Aorta (tissue), 5 donors: ENCODE measurements around the gene MAP3K14. TPM values are rescaled to one million over a fixed set of nuclear protein-coding genes. Genes with fewer than 3 reads are reported as not detected.

Experiments
- ATAC-seq: fragments of 200-7000 bp; cut with Tn5 transposase; one replicate; pipeline ENCODE4 v1.9.1; 2022; ENCODE audit warnings: moderate library complexity; ENCODE audit not compliant: low FRiP score
- DNase-seq, 2 donors: peaks; one replicate each; pipeline ENCODE4 v3.0.0-alpha.2; 2020
- H3K27ac ChIP-seq, 2 donors: one replicate each; pipeline ENCODE4 v1.5.1; 2013; ENCODE audit warnings: low read length in 2 of 2, mild to moderate bottlenecking in 2 of 2, moderate library complexity in 2 of 2, control low read depth in 1 of 2, inconsistent platforms in 1 of 2, low read depth in 1 of 2
- H3K27me3 ChIP-seq, 2 donors: one replicate each; pipeline ENCODE4 v1.6.1; 2013; ENCODE audit warnings: control low read depth in 1 of 2, low read length in 1 of 2, mild to moderate bottlenecking in 1 of 2, moderate library complexity in 1 of 2; ENCODE audit not compliant: insufficient read depth in 2 of 2, control insufficient read depth in 1 of 2
- H3K36me3 ChIP-seq, 2 donors: one replicate each; pipeline ENCODE4 v1.6.1; 2013; ENCODE audit warnings: control low read depth in 1 of 2, low read length in 1 of 2, mild to moderate bottlenecking in 1 of 2; ENCODE audit not compliant: insufficient read depth in 2 of 2, control insufficient read depth in 1 of 2
- H3K4me1 ChIP-seq, 2 donors: one replicate each; pipeline ENCODE4 v1.6.1; 2013; ENCODE audit warnings: low read length in 2 of 2, control low read depth in 1 of 2, mild to moderate bottlenecking in 1 of 2, moderate library complexity in 1 of 2; ENCODE audit not compliant: insufficient read depth in 2 of 2, control insufficient read depth in 1 of 2
- H3K4me3 ChIP-seq, 2 donors: one replicate each; pipeline ENCODE4 v1.5.1; 2013; ENCODE audit warnings: low read length in 2 of 2, control low read depth in 1 of 2, mild to moderate bottlenecking in 1 of 2
- H3K9me3 ChIP-seq: one replicate; pipeline ENCODE4 v1.6.1; 2013; ENCODE audit warnings: mild to moderate bottlenecking, low read length; ENCODE audit not compliant: control insufficient read depth
- WGBS, 2 donors: extraction: QIAGEN DNeasy Blood & Tissue Kit; methylation state at CpG; one replicate each; pipeline ENCODE4 v1.1.7; 2013; 5-methylcytosine and 5-hydroxymethylcytosine counted together
- intact Hi-C, 2 donors: fragments of 100-400 bp; cut with DNase I; formaldehyde crosslinking; loops; one replicate each; pipeline versions ENCODE4 v1.14.2 to v1.15.0; 2022
- polyA plus RNA-seq, 2 donors: library from polyadenylated mRNA; stranded (reverse); fragments of 200-250 nt; gene quantifications; one replicate each; pipeline ENCODE4 v1.2.3, GENCODE V29; 2013
- total RNA-seq, 2 donors: library from RNA; stranded (reverse); fragmentation: NEBNext Ultra II Directional; extraction: Animal tissue kit (Norgen Biotek cat#: 25700); gene quantifications; one replicate each; pipeline ENCODE4 v1.2.1, GENCODE V29; 2021
- donor health status: healthy with polysubstance abuse.
- donor health status: Bipolar disorder and iron deficiency.
- donor health status: DM: no; HTN: no; CAD: no.
- donor health status: DM: no; HTN: no; CAD: no.
- donor health status: DM: yes; HTN: yes; CAD: no.

MAP3K14 gene
- total and polyA plus RNA-seq, 4 donors = 5.9 to 19.7 (median 8.3) TPM

DNA sequence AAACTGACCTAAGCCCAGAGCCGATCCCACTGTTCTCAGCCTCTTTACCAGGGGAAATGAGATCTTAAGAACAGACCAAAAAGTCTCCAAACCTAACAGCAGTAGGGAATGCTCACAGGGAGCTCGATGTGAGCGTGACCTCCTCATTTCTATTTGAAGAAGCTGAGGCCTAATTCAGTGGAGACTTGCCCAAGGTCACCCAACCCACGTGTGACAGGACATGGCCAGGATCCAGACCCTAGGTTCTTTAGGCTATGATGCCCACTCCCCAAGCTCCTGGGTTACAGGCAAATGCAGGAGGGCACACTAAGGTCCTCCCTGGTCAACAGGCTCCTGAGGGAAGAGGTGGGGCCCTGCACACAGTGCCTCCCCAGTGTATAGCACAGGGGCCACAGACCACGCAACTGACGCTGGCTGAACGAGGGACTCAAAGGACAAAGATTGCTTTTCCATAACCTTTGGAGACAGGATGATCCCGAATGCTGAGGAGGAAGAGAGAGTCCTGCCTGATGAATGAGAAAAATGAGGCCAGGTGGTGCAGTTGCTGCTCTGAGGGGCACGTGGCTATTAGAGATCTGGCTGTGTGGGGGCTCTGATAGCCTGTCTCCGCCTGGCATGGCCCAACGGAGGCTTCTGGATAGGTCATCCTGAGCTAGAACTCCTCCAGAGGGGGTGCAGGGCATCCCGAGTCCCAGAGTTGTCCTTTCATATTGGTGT, 24.0 kb downstream of the MAP3K14 start:
- no peak for ATAC-seq

DNA sequence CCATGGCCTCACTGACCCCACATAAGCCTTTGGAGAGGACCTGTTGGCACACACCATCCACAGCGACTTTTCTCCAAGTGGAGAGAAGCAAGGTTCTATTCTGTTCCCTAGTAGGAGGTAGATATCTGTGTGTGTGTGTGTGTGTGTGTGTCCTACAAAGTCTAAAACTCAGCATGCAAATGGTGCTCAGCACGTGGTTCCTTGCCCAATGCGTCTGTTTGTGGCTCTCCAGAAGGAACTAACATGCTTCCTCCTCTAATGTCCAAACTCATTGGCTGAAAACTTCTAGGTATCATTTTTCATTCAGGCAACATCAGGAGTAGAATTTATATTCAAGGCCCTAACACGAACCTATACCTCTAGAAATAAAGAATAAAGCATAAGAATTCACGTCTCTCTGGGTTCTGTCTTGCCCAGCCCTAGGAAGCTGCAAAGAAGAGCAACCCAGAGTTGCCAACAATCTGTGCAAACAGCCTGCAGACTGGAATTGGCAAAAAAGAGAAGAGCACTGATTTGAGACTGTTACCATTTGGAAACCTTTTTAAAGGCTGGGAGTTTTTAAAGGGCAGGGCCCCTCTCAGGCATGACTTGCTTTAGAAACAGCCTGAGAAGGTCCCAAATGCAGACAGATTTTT, 25.5 kb downstream of the MAP3K14 start:
- intact Hi-C loops = loop anchor here in 1 of 2 donors (5.0 kb wide), 1 partner anchor 81 kb away; no protein-coding TSS in a partner anchor
- H3K27me3 ChIP-seq = no peaks in the 10 kb centered on the region
- no peaks in the 10 kb centered on the region for H3K9me3 ChIP-seq
- peaks cover 0 to 2% of the 10 kb centered on the region in 2 donors for H3K36me3 ChIP-seq
- DNase-seq = peak in 1 of 2 donors; percentile 70
- 24 to 60% methylated on average over 5 of the region's 5 CpGs for WGBS, 2 donors
- ATAC-seq = no peak
- H3K4me1 ChIP-seq = peaks cover 8 to 16% of the 10 kb centered on the region in 2 donors
- H3K27ac ChIP-seq = no peak overlapping the region
- H3K4me3 ChIP-seq = no peak overlapping the region

More for the DNA sequence above, 24.0 kb downstream of the MAP3K14 start:
- Histone ChIP-seq H3K4me3 (no peak overlapping the region), H3K36me3 (peaks cover 0 to 2% of the 10 kb centered on the region in 2 donors), H3K4me1 (peaks cover 8 to 16% of the 10 kb centered on the region in 2 donors), H3K27me3 (no peaks in the 10 kb centered on the region), H3K9me3 (no peaks in the 10 kb centered on the region), H3K27ac (peak overlapping the region in 1 of 2 donors; percentile 96)
- 54 to 57% methylated on average over 12 of the region's 12 CpGs for WGBS, 2 donors
- DNase-seq = peak in 1 of 2 donors; percentile 55
- intact Hi-C loops = loop anchor here in 1 of 2 donors (5.0 kb wide), 1 partner anchor 79 kb away; no protein-coding TSS in a partner anchor

DNA sequence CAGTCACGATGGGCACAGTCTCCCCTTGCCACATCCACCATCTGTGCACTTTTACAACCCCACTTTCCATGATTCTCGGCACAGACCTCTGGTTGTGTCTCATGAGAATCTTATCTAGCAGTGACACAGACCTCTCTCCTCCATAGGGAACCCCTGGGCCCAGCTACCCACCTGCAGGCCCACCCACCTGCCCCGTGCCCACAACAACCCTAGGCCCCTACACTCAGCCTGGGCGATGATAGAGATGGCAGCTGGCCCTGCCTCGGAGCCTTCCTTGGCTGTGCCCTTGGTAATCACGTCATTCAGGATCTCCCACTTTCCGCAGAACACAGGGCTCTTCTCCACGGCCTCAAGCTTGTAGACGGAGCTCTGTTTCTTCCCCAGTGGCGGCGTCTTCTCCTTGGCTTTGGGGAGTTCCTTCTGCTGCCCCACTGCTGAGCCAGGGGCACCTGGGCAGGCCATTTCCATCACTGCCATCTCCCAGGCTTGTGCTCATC, 26.5 kb downstream of the MAP3K14 start:
- intact Hi-C loops = loop anchor here in 1 of 2 donors (5.0 kb wide), 1 partner anchor 82 kb away; no protein-coding TSS in a partner anchor
- 91 to 95% methylated on average over 11 of the region's 11 CpGs for WGBS, 2 donors
- Histone ChIP-seq H3K27ac (no peak overlapping the region), H3K36me3 (peaks cover 0 to 2% of the 10 kb centered on the region in 2 donors), H3K27me3 (no peaks in the 10 kb centered on the region), H3K4me3 (no peak overlapping the region), H3K9me3 (no peaks in the 10 kb centered on the region), H3K4me1 (peaks cover 8 to 10% of the 10 kb centered on the region in 2 donors)
- DNase-seq (no peak), ATAC-seq (no peak)

DNA sequence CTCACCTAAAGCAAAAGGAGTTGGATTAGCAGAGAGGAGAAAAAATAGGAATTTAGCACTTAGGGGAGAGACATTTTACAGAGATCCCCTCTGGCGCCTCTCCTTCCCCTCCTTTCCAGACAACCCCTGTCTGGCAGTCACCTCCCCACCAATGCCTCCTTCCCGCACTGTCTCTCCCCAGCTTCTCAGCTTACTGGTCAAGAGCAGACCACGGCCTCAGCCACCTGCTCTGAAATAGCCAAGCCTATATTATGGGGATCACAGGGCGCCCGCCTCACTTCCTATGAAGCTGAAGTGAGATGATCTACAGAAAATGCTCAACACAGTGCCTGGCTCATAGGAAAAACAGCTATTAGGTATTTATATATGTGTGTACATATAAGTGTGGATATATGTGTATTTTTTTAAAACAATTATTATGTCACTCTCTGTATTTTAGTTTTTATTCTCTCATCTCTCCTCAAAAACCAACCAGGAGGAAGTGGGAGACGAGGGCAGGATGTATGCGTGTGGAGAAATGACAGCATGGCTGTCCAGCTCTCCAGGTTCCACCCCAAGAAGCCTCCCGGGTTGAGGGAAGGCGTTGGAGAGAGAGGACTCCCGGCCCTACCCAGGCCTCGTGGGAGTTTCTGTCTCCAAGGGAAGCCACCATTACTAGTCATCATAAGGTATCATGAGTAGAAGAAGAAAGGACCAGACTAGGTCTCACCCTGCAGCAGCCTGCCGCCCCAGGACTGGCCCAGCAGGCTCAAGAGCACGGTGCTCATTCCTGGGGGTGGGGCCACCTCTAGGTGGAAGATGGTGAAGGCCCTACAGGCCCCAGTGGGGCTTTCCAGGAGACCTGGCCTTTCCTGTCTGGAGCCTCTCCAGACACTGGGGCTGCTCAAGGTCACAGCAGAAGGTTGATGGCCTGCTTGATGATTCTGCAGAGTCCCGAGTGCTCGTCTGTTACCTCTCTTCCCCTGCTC, 27.2 kb downstream of the MAP3K14 start:
- Histone ChIP-seq H3K36me3 (peaks cover 0 to 2% of the 10 kb centered on the region in 2 donors), H3K27me3 (no peaks in the 10 kb centered on the region), H3K4me3 (no peak overlapping the region), H3K9me3 (no peaks in the 10 kb centered on the region), H3K4me1 (peaks cover 8 to 10% of the 10 kb centered on the region in 2 donors), H3K27ac (no peak overlapping the region)
- DNase-seq (no peak), ATAC-seq (no peak)
- WGBS, 2 donors = 86 to 87% methylated on average over 15 of the region's 15 CpGs
- intact Hi-C loops = loop anchor here in 1 of 2 donors (5.0 kb wide), 1 partner anchor 83 kb away; no protein-coding TSS in a partner anchor

GRCh38 chr17:45288825-45289224, 28.0 kb downstream of the MAP3K14 start:
- Histone ChIP-seq H3K27me3 (no peaks in the 10 kb centered on the region), H3K36me3 (peaks cover 0 to 2% of the 10 kb centered on the region in 2 donors), H3K27ac (no peak overlapping the region), H3K4me1 (peaks cover 3 to 9% of the 10 kb centered on the region in 2 donors), H3K4me3 (no peak overlapping the region), H3K9me3 (no peaks in the 10 kb centered on the region)
- ATAC-seq (no peak), DNase-seq (no peak)
- WGBS, 2 donors = 34 to 45% methylated on average over 10 of the region's 10 CpGs
- intact Hi-C loops = no loop called here

DNA sequence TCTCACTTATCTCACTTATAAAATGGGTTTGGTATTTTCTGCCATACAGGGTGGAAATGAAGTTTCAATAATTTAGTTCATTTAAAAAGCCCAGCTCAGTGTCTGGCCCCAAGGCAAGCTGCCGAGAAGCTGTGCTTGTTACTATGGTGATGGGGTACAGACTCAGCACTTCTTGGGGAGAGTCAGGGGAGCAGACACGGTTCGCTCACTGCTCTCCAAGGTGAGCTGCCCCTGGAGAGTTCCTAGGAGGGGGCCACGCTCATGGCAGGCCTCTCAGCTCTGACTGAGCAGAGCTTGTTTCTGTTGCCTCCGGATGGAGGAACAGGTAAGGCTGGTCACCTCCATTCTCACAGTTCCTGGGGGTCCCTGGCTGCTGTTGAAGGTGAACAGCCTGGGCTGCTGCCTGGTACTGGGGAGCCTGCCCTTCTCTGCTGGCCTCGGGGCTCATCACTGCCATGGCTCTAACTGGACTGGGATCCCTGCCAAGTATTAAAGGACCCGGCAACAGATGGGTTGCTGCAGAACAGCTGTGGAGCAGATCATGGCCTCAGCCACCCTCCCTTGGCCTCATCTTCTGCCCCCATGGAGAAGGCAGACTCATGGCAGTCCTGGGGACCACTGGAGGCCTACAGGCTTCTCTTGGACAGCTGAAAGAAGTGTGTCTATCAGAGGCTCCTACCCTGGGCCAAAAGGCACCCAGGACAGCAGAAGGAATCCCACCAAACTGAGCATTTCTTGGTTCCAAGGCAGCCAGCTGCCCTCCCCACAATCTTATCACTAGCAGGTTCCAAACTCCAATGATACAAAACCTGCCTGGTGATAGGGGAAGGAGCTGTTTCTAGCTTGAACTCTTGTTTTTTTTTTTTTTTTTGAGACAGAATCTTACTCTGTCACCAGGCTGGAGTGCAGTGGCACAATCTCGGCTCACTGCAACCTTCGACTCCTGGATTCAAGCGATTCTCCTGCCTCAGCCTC, 29.0 kb downstream of the MAP3K14 start:
- H3K27me3 ChIP-seq = no peaks in the 10 kb centered on the region
- ATAC-seq (no peak), DNase-seq (no peak)
- no peak overlapping the region for H3K4me3 ChIP-seq
- no peak overlapping the region for H3K27ac ChIP-seq
- H3K4me1 ChIP-seq = peaks cover 0 to 2% of the 10 kb centered on the region in 2 donors
- peaks cover 0 to 2% of the 10 kb centered on the region in 2 donors for H3K36me3 ChIP-seq
- WGBS, 2 donors = 71 to 73% methylated on average over 10 of the region's 10 CpGs
- intact Hi-C loops = no loop called here
- no peaks in the 10 kb centered on the region for H3K9me3 ChIP-seq

DNA sequence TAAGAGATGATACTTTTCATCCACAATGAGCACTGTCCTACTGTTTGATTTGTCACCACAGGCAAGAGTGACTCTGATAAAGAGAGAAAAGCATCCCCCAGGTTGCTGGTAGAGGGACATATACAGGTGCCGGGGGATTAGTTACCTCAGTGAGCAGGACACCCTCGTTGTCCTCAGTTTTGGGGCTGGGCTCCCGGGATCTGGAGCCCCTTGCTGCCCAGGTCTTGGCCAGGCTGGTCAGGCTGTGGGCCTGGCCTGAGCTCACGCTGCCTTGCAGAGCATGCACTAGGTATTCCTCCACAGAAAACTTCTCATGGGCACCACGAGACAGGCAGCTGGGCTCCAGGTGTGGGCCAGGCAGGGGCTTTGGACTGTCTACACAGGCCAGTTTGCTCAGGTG, 30.5 kb downstream of the MAP3K14 start:
- Histone ChIP-seq H3K27ac (no peak overlapping the region), H3K27me3 (no peaks in the 10 kb centered on the region), H3K9me3 (no peaks in the 10 kb centered on the region), H3K36me3 (peaks cover 0 to 2% of the 10 kb centered on the region in 2 donors), H3K4me3 (no peak overlapping the region), H3K4me1 (no peaks in the 10 kb centered on the region)
- DNase-seq = no peak
- intact Hi-C loops = no loop called here
- ATAC-seq = no peak
- 91 to 96% methylated on average over 5 of the region's 5 CpGs for WGBS, 2 donors
